ENCODE results near the gene FBXW2. TPM values are rescaled to one million over a fixed set of nuclear protein-coding genes. Genes with fewer than 3 reads are reported as not detected.

Gene FBXW2
- total and polyA plus RNA-seq, 10 of the 15 experiments (the other 5 are each of a cell fraction or from before 2014, with no cell fraction given): 2.9 to 56.9 (median 39.1) TPM

GRCh38 chr9:120758544-120758943, 34.7 kb downstream of the FBXW2 start:
- RAD21 ChIA-PET (ENCODE audit: unreplicated experiment): interaction anchor here (4.0 kb wide), 1 partner anchor 301 kb away, joined by 45 read pairs; no protein-coding TSS in a partner anchor
- Histone ChIP-seq H4K20me1 (ENCODE audit: control insufficient read depth, insufficient read depth) (no peaks in the 10 kb centered on the region), H3K27ac (ENCODE audit: control insufficient read depth, insufficient read depth) (no peak overlapping the region), H3K79me2 (ENCODE audit: control insufficient read depth, insufficient read depth, low read length) (no peaks in the 10 kb centered on the region), H3K9ac (ENCODE audit: control insufficient read depth, insufficient read depth, low read length) (no peak overlapping the region), H3K36me3 (ENCODE audit: control insufficient read depth in 2 of 2, insufficient read depth in 2 of 2, low read length in 1 of 2) (peaks cover 2 to 16% of the 10 kb centered on the region in 2 experiments), H2AFZ (ENCODE audit: control insufficient read depth, low read depth, low read length) (no peak overlapping the region), H3K9me3 (replicated peaks; ENCODE audit: control insufficient read depth, insufficient read depth, low read length) (no peaks in the 10 kb centered on the region), H3K27me3 (replicated peaks in 1 of 2; ENCODE audit: control insufficient read depth in 2 of 2, insufficient read depth in 2 of 2, low read length in 1 of 2) (no peaks in the 10 kb centered on the region), H3K4me1 (ENCODE audit: control insufficient read depth, insufficient read depth, low read length) (peaks cover 9% of the 10 kb centered on the region), H3K4me2 (ENCODE audit: control insufficient read depth, insufficient read depth) (no peak overlapping the region), H3K4me3 (no peak overlapping the region)
- in situ Hi-C loops (cut with MboI) (loop anchor here (5.0 kb wide), 1 partner anchor 179 kb away; no protein-coding TSS in a partner anchor), intact Hi-C loops (cut with micrococcal nuclease; ENCODE audit: unreplicated experiment) (no loop called here)
- POLR2A ChIA-PET: no interaction called here
- no TSS peak for BruUV-seq (replicated peaks)
- no peak for FAIRE-seq
- DNase-seq (ENCODE audit: low read depth, low spot score): no peak
- CTCF ChIA-PET: interaction anchor here (0.7 to 6.2 kb wide), 9 partner anchors 8 to 306 kb away, joined by 3 to 83 read pairs (median 5); no protein-coding TSS in a partner anchor
- SMC1A ChIA-PET (ENCODE audit: uncharacterized antibody, unreplicated experiment): interaction anchor here (1.3 to 5.9 kb wide), 6 partner anchors 10 to 302 kb away, joined by 3 to 73 read pairs (median 4); no protein-coding TSS in a partner anchor
- WGBS (ENCODE audit: insufficient coverage, insufficient replicate concordance, low lambda C conversion rate, missing lambda C conversion rate): 82% methylated on average over 3 of the region's 3 CpGs
- no peak for ATAC-seq
- TF ChIP-seq HDGF (IDR thresholded peaks at IDR 0.05) (no peak), RELA (IDR thresholded peaks at IDR 0.05; ENCODE audit: borderline replicate concordance, partially characterized antibody) (no peak), CHD2 (IDR thresholded peaks at IDR 0.05; ENCODE audit: borderline replicate concordance, low read depth, low read length) (no peak), SRF (IDR thresholded peaks at IDR 0.05; ENCODE audit: low read depth in 2 of 2, low read length in 2 of 2) (no peak), ZBTB40 (IDR thresholded peaks at IDR 0.05; ENCODE audit: borderline replicate concordance) (no peak), ZNF207 (IDR thresholded peaks at IDR 0.05; ENCODE audit: borderline replicate concordance) (no peak), PAX5 (IDR thresholded peaks at IDR 0.05; ENCODE audit: borderline replicate concordance, low read depth, low read length) (no peak)

All from GM12878 (cell line).